Central memory CD4-positive, alpha-beta T cell (primary cell): Measurements from ENCODE around the gene SLC12A9.
"Not testable (repeated sequence)": the region's sequence is repeated elsewhere in the genome, so short reads cannot be mapped to it uniquely, and the experiment has no call there.

Experiments
- DNase-seq: peaks from one replicate; pipeline ENCODE4 v3.0.0; 2022

The SLC12A9 gene

DNA sequence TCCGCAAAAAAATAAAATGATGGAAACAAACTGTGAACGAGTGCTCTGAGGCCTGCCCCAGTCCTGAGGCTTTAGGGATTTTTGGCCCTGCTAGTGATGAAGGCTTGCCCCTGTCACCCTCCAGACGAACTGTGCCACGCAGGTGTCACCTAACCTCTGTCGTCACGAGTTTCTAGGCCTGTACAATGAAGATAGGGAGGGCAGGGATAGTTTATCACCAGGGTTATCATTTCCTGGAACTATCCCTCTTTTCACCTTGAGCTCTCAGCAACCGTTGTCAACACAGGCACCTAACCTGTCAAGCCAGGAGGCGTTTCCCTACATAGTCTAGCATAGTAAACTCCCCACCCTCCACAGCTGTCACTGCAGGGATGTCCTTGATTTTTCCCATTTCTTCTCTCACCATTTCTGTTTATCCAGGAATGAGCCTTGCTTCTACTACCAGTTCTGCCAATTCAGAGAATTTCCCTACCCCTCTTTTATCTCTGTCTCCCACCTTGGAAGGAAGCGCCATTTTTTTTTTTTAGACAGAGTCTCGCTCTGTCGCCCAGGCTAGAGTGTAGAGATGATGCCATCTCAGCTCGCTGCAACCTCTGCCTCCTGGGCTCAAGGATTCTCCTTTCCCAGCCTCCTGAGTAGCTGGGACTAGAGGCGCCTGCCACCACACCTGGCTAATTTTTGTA, 45.4 kb downstream of the SLC12A9 start:
- no peak for DNase-seq

DNA sequence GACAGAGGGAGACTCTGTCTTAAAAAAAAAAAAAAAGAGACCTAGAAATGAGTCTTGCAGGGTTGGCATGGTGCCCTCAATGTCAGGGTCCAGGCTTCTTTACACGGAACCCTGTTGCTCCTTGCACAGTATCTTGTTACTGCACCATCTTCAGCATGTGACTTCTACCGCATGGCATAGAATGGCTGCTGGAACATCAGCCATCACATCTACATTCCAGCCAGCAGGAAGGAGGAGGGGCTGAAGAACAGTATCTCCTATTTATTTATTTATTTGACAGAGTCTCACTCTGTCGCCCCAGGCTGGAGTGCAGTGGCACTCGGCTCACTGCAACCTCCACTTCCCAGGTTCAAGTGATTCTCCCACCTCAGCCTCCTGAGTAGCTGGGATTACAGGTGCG, 46.9 kb downstream of the SLC12A9 start:
- DNase-seq, result no peak

DNA sequence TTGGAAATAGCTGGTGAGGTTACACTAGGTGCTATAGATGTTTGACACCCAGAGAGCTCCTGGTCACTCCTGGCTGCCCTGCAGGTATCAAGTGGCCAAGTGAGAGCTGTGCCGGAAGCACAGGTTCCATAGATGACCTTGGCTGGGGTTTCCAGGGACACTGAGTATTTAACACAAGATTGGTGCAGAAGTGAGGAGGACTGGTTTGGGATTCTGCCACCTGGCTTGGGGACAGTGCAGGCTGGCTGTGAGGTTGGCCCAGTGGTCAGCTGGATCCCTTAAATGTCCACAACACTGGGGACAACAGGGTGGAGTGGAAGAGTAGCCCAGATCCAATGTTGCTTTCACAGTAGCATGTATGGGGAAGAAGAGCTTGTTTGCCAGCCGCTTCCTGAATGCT, 48.5 kb downstream of the SLC12A9 start:
- no peak for DNase-seq

DNA sequence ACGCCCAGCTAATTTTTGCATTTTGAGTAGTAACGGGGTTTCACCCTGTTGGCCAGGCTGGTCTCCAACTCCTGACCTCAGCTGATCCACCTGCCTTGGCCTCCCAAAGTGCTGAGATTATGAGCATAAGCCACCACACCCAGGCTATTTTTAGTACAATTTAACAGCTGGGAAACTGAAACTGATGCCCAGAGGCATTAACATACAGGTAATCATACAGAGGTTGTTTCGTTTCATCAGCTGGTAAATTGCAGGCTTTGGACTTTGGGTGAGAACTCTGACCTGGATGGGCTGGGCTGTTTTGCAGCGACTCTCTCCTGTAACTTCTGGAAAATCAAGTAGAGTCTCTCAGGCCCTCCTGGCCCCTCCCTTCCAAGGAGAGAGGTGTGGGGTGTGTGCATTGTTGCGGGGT, 49.4 kb downstream of the SLC12A9 start:
- no peak for DNase-seq

DNA sequence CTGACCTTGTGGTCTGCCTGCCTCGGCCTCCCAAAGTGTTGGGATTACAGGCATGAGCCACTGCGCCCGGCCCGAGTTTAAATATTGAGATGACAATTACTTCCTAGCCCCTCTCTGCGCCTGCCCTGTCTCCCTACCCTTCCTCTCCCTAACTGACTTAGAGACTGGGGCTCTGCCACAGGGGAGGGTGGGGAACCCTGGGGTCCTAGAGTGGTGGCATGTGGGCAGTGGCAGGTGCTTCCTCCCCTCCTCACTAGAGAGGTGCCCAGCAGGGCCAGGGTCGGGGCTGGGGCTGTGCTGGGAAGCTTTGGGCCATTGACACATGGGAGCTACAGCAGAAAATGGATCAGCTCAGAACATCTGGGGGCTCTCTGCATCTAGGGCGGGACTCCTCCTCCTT, 50.1 kb downstream of the SLC12A9 start:
- no peak for DNase-seq

DNA sequence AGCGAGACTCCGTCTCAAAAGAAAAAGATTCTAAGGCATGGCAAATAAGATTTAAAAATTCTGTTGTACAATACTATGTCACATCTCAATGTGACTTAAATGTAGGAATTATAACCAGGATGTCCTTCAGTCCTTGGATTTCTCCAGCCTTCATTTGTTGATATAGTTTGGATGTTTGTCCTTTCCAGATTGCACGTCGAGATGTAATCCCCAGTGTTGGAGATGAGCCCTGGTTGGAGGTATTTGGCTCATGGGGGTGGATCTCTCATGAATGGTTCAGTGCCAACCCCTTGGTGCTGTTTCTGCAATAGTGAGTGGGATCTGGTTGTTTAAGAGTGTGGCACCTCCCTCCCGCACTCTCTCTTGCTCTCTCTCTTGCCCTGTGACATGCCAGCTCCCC, 56.0 kb downstream of the SLC12A9 start:
- no peak for DNase-seq

DNA sequence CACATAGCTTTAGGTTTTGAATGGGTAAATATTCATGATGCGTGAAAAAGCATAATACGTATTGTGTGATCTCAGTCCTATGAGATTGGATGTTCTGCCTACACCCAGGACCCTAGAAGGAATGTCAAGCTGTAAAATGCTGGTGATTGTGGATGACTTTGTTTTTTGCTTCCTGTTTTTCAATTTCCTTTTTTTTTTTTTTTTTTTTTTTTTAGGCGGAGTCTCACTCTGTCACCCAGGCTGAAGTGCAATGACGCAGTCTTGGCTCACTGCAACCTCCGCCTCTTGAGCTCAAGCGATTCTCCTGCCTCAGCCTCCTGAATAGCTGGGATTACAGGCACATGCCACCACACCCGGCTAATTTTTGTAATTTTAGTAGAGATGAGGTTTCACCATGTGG, 57.9 kb downstream of the SLC12A9 start:
- not testable (repeated sequence) for DNase-seq

DNA sequence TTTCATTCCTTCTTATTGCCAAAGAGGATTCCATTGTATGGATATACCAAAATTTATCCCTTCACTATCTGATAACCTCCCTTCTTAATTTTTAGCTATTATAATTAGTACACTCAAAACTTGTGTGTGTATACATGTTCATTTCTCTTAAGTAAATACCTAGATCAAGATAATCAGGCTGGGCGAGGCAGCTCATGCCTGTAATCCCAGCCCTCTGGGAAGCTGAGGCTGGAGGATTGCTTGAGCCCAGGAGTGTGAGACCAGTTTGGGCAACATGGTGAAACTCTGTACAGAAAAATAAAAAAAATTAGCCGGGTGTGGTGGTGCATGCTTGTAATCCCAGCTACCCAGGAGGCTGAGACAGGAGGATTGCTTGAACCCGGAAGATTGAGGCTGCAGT, 59.0 kb downstream of the SLC12A9 start:
- no peak for DNase-seq

DNA sequence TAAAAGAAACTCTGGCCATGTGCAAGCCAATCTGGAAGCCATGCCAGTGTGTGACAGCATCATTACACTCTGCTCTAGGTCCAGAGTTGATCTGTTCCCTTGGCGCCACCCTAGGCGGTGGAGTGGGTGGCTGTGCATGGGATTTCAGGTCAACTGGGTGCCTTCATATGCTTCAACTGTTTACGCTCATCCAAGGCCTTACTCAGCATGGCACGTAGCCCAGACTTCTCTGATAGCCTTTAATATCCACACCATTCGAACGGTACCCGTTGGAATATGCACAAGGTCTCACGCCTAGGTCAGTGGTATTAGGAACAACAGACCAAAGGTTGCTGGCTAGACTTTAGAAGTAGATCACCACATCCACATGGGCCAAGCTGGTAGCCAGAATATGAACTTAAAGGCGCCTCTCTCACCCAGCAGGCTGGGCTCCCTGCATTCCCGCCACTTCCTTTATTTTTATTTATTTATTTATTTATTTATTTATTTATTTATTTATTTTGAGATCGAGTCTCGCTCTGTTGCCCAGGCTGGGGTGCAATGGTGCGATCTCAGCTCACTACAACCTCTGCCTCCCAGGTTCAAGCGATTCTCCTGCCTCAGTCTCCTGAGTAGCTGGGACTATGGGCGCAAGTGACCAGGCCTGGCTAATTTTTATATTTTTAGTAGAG, 61.8 kb downstream of the SLC12A9 start:
- DNase-seq, result no peak

DNA sequence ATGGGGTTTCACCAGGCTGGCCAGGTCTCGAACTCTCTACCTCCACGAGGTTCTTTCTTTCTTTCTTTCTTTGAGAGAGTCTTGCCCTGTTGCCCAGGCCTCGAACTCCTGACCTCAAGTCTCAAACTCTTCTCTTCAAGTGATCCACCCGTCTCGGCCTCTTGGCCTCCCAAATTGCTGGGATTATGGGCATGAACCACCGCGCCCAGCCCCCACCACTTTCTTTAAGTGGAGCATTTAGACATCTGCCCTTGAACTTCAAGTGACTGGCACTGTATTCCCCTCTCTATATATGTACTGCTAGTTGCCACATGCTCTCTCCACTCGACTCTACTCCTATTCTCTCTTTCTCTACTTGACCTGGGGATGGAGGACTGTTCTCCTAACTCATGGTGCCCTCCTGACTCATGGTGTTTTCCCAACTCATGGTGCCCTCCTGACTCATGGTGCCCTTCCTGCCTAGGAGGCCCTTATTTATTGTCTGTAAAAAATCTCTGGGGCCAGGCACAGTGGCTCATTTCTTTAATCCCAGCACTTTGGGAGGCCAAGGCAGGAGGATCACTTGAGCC, 62.5 kb downstream of the SLC12A9 start:
- DNase-seq, result no peak
